ENCODE data around the gene ARAP2. TPM values are rescaled to one million over a fixed set of nuclear protein-coding genes. Genes with fewer than 3 reads are reported as not detected.

ARAP2 gene
- total and polyA plus RNA-seq, 2 donors (not counting 3 experiments of a cell fraction or from before 2014, with no cell fraction given) = not detected

DNA sequence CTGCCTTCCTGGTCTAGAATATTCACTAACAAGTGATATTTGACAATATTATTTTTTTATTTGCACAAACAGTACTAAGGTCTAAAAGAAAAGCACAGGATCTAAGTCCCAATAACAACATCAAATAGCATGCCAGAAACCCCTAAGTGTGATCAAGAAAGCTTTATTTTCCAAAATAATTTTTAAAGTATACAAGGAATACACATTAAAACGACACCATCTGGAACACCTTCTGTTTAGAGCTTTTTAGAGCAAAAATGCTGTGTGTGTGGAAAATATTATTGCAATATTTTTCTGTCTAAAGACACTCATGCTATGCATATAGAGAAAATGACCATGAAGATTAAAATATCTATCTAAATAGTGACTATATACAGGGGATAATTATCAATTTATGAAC lies 103.1 kb downstream of the ARAP2 start:
- H2AFZ ChIP-seq (ENCODE audit: low read depth, low read length) = no peak overlapping the region
- no peak overlapping the region for H3K4me3 ChIP-seq (replicated peaks in 1 of 3; ENCODE audit: insufficient read depth in 1 of 3, low read depth in 1 of 3, low read length in 3 of 3)
- no peak overlapping the region for H3K4me2 ChIP-seq (ENCODE audit: insufficient read depth, low read length)
- no peaks in the 10 kb centered on the region for H4K20me1 ChIP-seq (replicated peaks; ENCODE audit: control insufficient read depth, extremely low read depth, insufficient read depth, low read length)
- CTCF ChIA-PET = no interaction called here
- H3K9ac ChIP-seq (replicated peaks; ENCODE audit: extremely low read depth, insufficient read depth, low read length) = no peak overlapping the region
- BruUV-seq (replicated peaks) = no TSS peak
- TF ChIP-seq EZH2 (IDR thresholded peaks at IDR 0.05; ENCODE audit: borderline replicate concordance, low read depth, low read length, severe bottlenecking) = no peak
- TF ChIP-seq, protein P1, sequence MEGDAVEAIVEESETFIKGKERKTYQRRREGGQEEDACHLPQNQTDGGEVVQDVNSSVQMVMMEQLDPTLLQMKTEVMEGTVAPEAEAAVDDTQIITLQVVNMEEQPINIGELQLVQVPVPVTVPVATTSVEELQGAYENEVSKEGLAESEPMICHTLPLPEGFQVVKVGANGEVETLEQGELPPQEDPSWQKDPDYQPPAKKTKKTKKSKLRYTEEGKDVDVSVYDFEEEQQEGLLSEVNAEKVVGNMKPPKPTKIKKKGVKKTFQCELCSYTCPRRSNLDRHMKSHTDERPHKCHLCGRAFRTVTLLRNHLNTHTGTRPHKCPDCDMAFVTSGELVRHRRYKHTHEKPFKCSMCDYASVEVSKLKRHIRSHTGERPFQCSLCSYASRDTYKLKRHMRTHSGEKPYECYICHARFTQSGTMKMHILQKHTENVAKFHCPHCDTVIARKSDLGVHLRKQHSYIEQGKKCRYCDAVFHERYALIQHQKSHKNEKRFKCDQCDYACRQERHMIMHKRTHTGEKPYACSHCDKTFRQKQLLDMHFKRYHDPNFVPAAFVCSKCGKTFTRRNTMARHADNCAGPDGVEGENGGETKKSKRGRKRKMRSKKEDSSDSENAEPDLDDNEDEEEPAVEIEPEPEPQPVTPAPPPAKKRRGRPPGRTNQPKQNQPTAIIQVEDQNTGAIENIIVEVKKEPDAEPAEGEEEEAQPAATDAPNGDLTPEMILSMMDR (IDR thresholded peaks at IDR 0.05; ENCODE audit: extremely low read depth in 1 of 2, insufficient read depth in 1 of 2, low read depth in 1 of 2, low read length in 2 of 2) = no peak
- TF ChIP-seq, protein P2, sequence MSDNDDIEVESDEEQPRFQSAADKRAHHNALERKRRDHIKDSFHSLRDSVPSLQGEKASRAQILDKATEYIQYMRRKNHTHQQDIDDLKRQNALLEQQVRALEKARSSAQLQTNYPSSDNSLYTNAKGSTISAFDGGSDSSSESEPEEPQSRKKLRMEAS (IDR thresholded peaks at IDR 0.05; ENCODE audit: insufficient read depth, insufficient read length) = no peak
- no peak for TF ChIP-seq MYC (IDR thresholded peaks at IDR 0.05; ENCODE audit: low read depth, low read length)
- TF ChIP-seq JUN (IDR thresholded peaks at IDR 0.05; ENCODE audit: borderline replicate concordance, insufficient read depth, insufficient read length, low read depth) = no peak
- TF ChIP-seq FOS (IDR thresholded peaks at IDR 0.05; ENCODE audit: borderline replicate concordance, insufficient read depth, low read length) = no peak
- no peak for TF ChIP-seq POLR2A (IDR thresholded peaks at IDR 0.05; ENCODE audit: low read depth, low read length)
- no peak for TF ChIP-seq POLR2AphosphoS5 (IDR thresholded peaks at IDR 0.05; ENCODE audit: insufficient read depth, low read depth, low read length)
- no peak for TF ChIP-seq GATA2 (IDR thresholded peaks at IDR 0.05; ENCODE audit: insufficient read depth, insufficient read length, low read depth, low read length)
- POLR2A ChIA-PET = no interaction called here
- H3K9me3 ChIP-seq (replicated peaks; ENCODE audit: control insufficient read depth, insufficient read depth, low read length) = no peaks in the 10 kb centered on the region
- no peaks in the 10 kb centered on the region for H3K9me1 ChIP-seq (replicated peaks; ENCODE audit: control insufficient read depth, extremely low read depth, insufficient read depth, low read length)
- H3K36me3 ChIP-seq (ENCODE audit: control insufficient read depth in 2 of 2, extremely low read depth in 1 of 2, insufficient read depth in 2 of 2, low read length in 2 of 2) = no peaks in the 10 kb centered on the region
- H3K4me1 ChIP-seq (ENCODE audit: control insufficient read depth, extremely low read depth, insufficient read depth, low read length) = no peaks in the 10 kb centered on the region
- H3K79me2 ChIP-seq (ENCODE audit: control insufficient read depth, insufficient read depth, low read length) = no peaks in the 10 kb centered on the region
- no peak overlapping the region for H3K27ac ChIP-seq (ENCODE audit: insufficient read depth, low read depth, low read length)
- DNase-seq (ENCODE audit: low read depth, low spot score) (no peak), FAIRE-seq (no peak)
- intact Hi-C loops (cut with micrococcal nuclease) = no loop called here
- no peaks in the 10 kb centered on the region for H3K27me3 ChIP-seq (ENCODE audit: control insufficient read depth in 2 of 2, insufficient read depth in 2 of 2, low read length in 2 of 2)
- dilution Hi-C loops (cut with MboI; ENCODE audit: extremely low pct_ligation_motif_present, low sequenced_read_pairs) = no loop called here

Measured in endothelial cell of umbilical vein (primary cell).